Activated naive CD8-positive, alpha-beta T cell (primary cell): ENCODE measurements around the gene BHLHE23.

ENCODE experiments used
- H3K27ac Mint-ChIP-seq: one replicate; pipeline ENCODE4 v1.8.0; 2021; ENCODE audit warnings: mixed read lengths
- H3K27me3 Mint-ChIP-seq: one replicate; pipeline ENCODE4 v1.8.0; 2021; ENCODE audit warnings: mixed read lengths
- H3K36me3 Mint-ChIP-seq: one replicate; pipeline ENCODE4 v1.8.0; 2021; ENCODE audit warnings: mixed read lengths
- H3K4me1 Mint-ChIP-seq: one replicate; pipeline ENCODE4 v1.8.0; 2021; ENCODE audit warnings: low read depth, mixed read lengths
- H3K4me3 Mint-ChIP-seq: one replicate; pipeline ENCODE4 v1.8.0; 2021; ENCODE audit warnings: mild to moderate bottlenecking, mixed read lengths
- H3K9me3 Mint-ChIP-seq: one replicate; pipeline ENCODE4 v1.8.0; 2021; ENCODE audit warnings: low read depth, mixed read lengths

Gene BHLHE23

GRCh38 chr20:62998449-62998848, 8.3 kb downstream of the BHLHE23 start:
- Mint-ChIP-seq H3K9me3 (no peaks in the 10 kb centered on the region), H3K36me3 (no peaks in the 10 kb centered on the region), H3K27me3 (peaks cover 21% of the 10 kb centered on the region), H3K4me1 (no peaks in the 10 kb centered on the region), H3K27ac (no peak overlapping the region), H3K4me3 (no peak overlapping the region)

- Mint-ChIP-seq H3K4me1 (no peaks in the 10 kb centered on the region), H3K27ac (no peak overlapping the region), H3K36me3 (no peaks in the 10 kb centered on the region), H3K9me3 (no peaks in the 10 kb centered on the region), H3K4me3 (no peak overlapping the region), H3K27me3 (peaks cover 13% of the 10 kb centered on the region)
These were observed 9.2 kb downstream of the BHLHE23 start for GRCh38 chr20:62997417-62998035.

DNA sequence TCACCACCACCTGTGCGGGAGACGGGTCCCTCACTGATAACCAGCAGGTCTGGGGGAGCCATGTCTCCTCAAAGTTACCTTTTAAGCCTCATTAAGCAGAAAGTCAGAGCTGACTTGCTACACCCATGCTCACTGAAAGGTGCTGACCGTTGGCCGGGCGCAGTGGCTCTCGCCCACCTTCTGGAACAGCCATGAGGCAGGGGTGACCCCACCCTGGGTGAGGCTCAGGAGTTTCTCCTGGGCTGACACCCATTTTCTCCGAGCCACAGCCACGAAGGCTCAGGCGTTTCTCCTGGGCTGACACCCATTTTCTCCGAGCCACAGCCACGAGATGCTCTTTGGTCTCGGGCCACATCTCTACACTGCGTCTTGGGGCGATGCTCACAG, 10.2 kb downstream of the BHLHE23 start:
- Mint-ChIP-seq H3K27me3 (peaks cover 11% of the 10 kb centered on the region), H3K27ac (no peak overlapping the region)

DNA sequence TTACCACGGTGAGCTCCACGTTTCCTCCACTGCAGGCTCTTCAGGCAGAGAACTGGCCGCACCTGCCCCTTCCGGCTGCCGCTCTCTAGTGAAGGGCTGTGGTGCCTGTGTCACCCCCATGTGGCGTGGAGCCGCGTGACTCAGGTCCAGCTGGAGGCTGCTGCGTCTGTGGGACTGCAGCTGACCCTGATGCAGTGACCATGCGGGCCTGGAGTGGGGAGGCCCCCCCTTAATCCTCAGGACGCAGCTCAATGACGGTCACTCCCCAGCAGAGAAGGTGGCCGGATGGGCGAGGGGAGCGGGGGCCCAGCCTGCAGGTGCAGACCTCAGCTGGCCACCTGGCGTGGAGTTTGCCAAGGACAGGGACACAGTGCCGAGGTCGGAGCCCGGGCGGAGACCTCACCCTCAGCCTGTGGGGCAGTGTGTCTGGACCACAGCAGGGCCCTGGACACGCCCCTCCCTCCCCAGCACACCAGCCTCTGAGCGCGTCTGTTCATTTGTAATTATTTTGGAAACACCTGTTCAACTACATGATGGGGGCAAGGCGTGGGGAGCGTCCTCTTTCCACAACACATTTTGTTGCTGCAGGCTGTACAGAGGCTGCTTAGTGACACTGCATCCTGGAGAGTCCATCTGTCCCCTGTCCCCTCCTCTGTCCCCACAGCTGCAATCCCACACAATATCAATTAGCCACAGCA, 10.7 kb downstream of the BHLHE23 start:
- Mint-ChIP-seq H3K27ac (no peak overlapping the region), H3K9me3 (no peaks in the 10 kb centered on the region), H3K36me3 (no peaks in the 10 kb centered on the region), H3K4me3 (no peak overlapping the region), H3K27me3 (peaks cover 7% of the 10 kb centered on the region), H3K4me1 (no peaks in the 10 kb centered on the region)

More for the DNA sequence above, 10.2 kb downstream of the BHLHE23 start:
- Mint-ChIP-seq H3K4me3 (no peak overlapping the region), H3K36me3 (no peaks in the 10 kb centered on the region), H3K9me3 (no peaks in the 10 kb centered on the region), H3K4me1 (no peaks in the 10 kb centered on the region)

DNA sequence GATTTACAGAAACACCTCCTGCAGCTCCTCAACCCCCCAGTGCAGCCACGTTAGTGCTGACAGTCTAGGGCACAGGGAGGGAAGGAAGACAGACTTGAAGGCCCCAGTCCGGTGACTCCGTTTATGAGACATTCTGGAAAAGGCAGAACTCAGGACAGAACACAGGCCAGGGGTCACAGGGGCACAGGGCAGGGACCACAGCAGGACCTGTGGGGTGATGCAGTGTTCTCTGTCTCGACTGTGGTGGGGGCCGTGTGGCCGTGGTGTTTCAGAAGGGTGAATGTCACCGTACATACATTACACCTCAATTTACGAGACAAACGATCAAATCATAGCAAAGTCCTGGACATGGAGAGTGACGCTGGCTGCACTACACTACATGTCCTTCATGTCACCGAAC, 11.3 kb downstream of the BHLHE23 start:
- peaks cover 7% of the 10 kb centered on the region for H3K27me3 Mint-ChIP-seq
- H3K27ac Mint-ChIP-seq: no peak overlapping the region
- no peaks in the 10 kb centered on the region for H3K9me3 Mint-ChIP-seq
- no peak overlapping the region for H3K4me3 Mint-ChIP-seq
- no peaks in the 10 kb centered on the region for H3K4me1 Mint-ChIP-seq
- H3K36me3 Mint-ChIP-seq: no peaks in the 10 kb centered on the region

DNA sequence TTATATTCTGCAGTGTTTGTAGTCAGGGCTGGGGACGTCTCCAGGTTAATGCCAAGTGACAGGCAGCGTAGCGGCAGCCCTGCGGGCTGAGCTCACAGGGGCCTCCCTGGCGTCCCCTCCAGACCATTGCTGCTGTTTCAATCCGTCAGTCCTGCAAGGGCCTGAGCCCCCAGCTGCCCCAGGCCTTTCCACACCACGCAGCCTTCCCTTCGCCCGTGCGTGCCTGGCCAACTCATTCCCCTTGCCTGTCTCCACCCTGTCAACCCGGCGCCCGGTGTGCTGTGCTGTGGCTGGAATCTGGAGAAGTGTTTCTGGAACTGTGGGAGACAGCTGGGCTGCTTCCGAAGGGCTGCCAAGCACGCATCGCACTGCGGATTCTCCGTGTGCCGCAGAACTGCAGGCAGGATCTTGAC, 11.9 kb downstream of the BHLHE23 start:
- no peaks in the 10 kb centered on the region for H3K36me3 Mint-ChIP-seq
- H3K4me3 Mint-ChIP-seq: no peak overlapping the region
- no peaks in the 10 kb centered on the region for H3K4me1 Mint-ChIP-seq
- no peak overlapping the region for H3K27ac Mint-ChIP-seq
- H3K9me3 Mint-ChIP-seq: no peaks in the 10 kb centered on the region
- peaks cover 7% of the 10 kb centered on the region for H3K27me3 Mint-ChIP-seq

DNA sequence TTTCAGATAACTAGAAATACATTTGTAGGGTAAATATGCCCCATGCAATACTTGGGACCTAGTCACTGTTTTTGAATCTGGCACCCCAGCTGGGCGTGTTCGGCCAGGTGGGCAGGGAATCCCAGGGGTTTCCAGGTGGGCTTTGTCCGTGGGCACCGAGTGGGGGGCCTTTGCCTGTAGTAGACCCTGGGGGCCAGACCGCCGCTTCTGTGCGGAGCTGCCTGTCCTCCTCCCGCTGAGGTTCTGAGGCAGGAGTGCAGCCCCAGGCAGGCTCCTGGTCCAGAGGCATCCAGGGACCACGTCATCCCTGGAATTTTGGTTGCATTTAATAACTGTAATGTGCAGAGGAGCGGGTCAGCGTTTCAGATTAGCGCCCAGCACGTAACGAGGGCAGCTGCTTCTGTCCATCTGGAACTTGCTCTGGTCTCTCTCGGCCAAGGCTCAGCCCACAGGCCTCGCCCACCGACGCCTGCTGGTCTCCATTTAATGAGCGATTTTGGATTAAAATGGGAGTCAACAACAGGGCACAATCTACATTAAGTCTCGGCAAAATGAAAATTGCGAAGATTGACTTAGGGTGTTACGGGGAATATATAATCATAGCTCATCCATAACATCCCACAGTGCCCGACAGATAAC, 12.8 kb downstream of the BHLHE23 start:
- Mint-ChIP-seq H3K27me3 (peaks cover 7% of the 10 kb centered on the region), H3K27ac (no peak overlapping the region), H3K4me1 (peaks cover 5% of the 10 kb centered on the region), H3K9me3 (no peaks in the 10 kb centered on the region), H3K4me3 (no peak overlapping the region), H3K36me3 (no peaks in the 10 kb centered on the region)

DNA sequence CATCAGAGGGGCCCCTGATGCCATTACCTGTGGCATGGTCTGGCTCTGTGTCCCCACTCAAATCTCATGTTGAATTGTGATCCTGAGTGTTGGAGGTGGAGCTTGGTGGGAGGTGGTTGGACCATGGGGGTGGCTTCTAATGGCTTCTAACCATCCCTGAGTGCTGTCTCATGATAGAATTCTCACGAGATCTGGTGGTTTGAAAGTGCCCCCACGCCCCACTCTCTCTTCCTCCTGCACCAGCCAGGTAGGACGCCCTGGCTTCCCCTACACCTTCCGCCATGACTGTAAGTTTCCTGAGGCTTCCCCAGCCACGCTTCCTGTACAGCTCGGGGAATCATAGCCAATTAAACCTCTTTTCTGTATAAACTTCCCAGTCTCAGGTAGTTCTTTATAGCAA, 14.9 kb downstream of the BHLHE23 start:
- Mint-ChIP-seq H3K27me3 (no peaks in the 10 kb centered on the region), H3K9me3 (no peaks in the 10 kb centered on the region), H3K27ac (no peak overlapping the region), H3K4me1 (peaks cover 5% of the 10 kb centered on the region), H3K36me3 (no peaks in the 10 kb centered on the region), H3K4me3 (no peak overlapping the region)

DNA sequence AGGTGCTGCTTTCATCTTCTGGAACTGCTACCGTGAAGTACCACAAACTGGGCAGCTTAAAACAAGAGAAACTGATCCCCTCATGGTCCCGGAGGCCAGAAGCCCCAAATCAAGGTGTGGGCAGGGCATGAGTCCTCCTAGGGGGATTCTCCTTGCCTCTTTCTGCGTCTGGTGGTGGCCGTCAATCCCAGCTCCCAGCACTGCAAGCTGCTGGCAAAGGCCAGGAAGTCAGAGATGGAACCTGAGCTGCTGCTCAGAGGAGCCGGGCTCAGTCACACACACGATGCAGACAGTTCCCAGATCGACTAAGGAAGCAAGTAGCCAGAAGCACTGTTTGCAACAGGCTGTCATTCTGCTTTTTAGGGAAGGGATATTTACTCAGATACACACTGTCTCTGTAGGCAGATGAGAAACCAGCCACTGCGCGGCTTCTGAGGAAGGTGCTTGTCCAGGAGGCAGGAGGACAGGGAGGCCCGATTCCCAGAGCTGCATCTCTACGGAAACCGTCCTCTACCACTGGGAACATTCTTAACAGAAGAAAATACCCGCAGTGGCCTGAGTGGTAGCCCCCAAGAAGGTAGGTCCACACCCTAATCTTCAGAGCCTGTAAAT, 15.5 kb downstream of the BHLHE23 start:
- H3K36me3 Mint-ChIP-seq: no peaks in the 10 kb centered on the region
- H3K9me3 Mint-ChIP-seq: no peaks in the 10 kb centered on the region
- H3K4me1 Mint-ChIP-seq: peaks cover 5% of the 10 kb centered on the region
- no peak overlapping the region for H3K4me3 Mint-ChIP-seq
- no peaks in the 10 kb centered on the region for H3K27me3 Mint-ChIP-seq
- H3K27ac Mint-ChIP-seq: no peak overlapping the region

DNA sequence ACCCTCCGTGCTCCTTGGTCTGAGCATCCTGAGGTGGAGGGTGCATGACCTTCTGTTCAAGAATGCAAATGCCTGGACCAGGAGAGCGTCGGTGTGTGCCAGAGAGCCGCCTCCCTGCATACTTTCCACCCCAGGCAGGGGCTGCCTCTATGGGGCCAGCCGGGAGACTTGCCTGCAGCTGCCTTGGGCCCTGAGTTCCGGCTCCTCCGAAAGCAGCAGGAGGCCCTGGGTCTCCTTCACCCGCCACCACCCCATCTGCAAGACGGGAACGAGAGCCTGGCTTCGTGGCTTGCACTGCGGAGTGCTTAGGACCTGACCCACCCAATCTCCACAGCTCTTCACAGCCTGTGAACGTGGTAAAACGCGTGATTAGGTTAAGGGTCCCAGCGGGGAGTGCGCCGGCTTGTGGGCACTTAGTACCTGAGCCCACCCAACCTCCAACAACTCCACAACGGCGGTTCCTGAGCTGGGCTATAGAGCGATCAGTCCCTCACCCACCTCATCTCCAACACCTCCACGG, 16.4 kb downstream of the BHLHE23 start:
- Mint-ChIP-seq H3K9me3 (no peaks in the 10 kb centered on the region), H3K27me3 (no peaks in the 10 kb centered on the region), H3K36me3 (no peaks in the 10 kb centered on the region), H3K4me1 (peaks cover 5% of the 10 kb centered on the region), H3K4me3 (no peak overlapping the region), H3K27ac (no peak overlapping the region)

GRCh38 chr20:62989201-62989601, 17.6 kb downstream of the BHLHE23 start:
- peak overlapping the region; percentile 58 for H3K27ac Mint-ChIP-seq

DNA sequence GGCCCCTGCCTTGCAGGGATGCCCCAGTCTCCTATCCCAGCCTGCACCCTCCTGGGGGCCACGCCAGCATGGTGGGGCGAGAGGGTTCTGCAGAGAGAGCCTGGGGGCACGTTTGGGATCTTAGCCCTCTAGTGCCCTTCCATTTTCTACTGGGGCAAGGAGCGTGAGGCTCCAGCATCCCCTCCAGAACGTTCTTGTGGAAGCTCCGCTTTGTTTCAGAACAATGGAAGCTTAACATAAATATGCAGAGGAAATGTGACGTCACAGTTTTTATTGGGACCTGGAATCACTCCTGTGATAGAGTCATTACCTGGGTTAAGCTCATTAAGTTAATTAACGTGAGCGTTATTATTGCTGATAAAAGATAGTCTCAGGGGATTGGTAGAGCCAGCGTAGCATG, 19.6 kb downstream of the BHLHE23 start:
- Mint-ChIP-seq H3K4me3 (no peak overlapping the region), H3K9me3 (no peaks in the 10 kb centered on the region), H3K4me1 (peaks cover 10% of the 10 kb centered on the region), H3K27ac (no peak overlapping the region), H3K27me3 (no peaks in the 10 kb centered on the region), H3K36me3 (no peaks in the 10 kb centered on the region)

More at GRCh38 chr20:62989201-62989601, 17.6 kb downstream of the BHLHE23 start:
- peaks cover 5% of the 10 kb centered on the region for H3K4me1 Mint-ChIP-seq
- H3K27me3 Mint-ChIP-seq: no peaks in the 10 kb centered on the region
- H3K9me3 Mint-ChIP-seq: no peaks in the 10 kb centered on the region
- no peaks in the 10 kb centered on the region for H3K36me3 Mint-ChIP-seq
- peak overlapping the region; percentile 79 for H3K4me3 Mint-ChIP-seq

GRCh38 chr20:62986257-62986800, 20.4 kb downstream of the BHLHE23 start:
- H3K36me3 Mint-ChIP-seq: no peaks in the 10 kb centered on the region
- H3K27me3 Mint-ChIP-seq: no peaks in the 10 kb centered on the region
- H3K4me3 Mint-ChIP-seq: no peak overlapping the region
- no peak overlapping the region for H3K27ac Mint-ChIP-seq
- H3K4me1 Mint-ChIP-seq: peaks cover 15% of the 10 kb centered on the region
- H3K9me3 Mint-ChIP-seq: no peaks in the 10 kb centered on the region

DNA sequence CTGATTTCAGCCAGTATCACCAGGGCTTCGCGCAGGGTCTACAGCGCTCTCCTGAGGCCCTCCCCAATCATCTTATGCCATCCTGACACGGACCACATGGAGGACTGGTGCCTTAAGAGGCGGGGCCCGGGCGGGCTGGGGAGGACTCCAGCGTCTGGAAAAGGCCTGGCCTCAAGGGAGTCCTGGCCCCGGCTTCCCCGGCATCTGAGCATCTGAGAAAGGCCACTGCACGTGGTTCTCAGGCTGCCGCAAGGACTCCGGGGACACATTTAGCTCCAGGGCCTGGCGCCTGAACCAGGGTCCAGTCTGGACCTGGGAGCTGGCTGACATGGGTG, 21.4 kb downstream of the BHLHE23 start:
- H3K9me3 Mint-ChIP-seq: no peaks in the 10 kb centered on the region
- H3K27ac Mint-ChIP-seq: no peak overlapping the region
- no peaks in the 10 kb centered on the region for H3K36me3 Mint-ChIP-seq
- H3K27me3 Mint-ChIP-seq: peaks cover 2% of the 10 kb centered on the region
- peaks cover 21% of the 10 kb centered on the region for H3K4me1 Mint-ChIP-seq
- H3K4me3 Mint-ChIP-seq: no peak overlapping the region
